WTC11 (cell line): ENCODE results near the gene THYN1. TPM values are rescaled to one million over a fixed set of nuclear protein-coding genes. Genes with fewer than 3 reads are reported as not detected.

Experiments used
- ATAC-seq: fragments of 200-7000 bp; cut with Tn5 transposase; 2 replicates; pipeline ENCODE4 v1.10.0; 2021; ENCODE audit warnings: mild to moderate bottlenecking, moderate library complexity
- CTCF ChIA-PET: fragments of 300-600 bp; sonication (Branson Sonifier 250); formaldehyde crosslinking; loops from one replicate; lab custom pipeline; 2021; ENCODE audit warnings: antibody characterized with exemption; lab: Charles Lee
- POLR2A ChIA-PET: fragments of 350-600 bp; sonication (Branson Sonifier 250); formaldehyde crosslinking; loops from one replicate; lab custom pipeline; 2021; ENCODE audit warnings: antibody characterized with exemption; lab: Charles Lee
- DNase-seq: peaks from one replicate; pipeline ENCODE4 v3.0.0; 2021; ENCODE audit warnings: low spot score
- H3K27ac Mint-ChIP-seq: 2 replicates; pipeline ENCODE4 v1.8.0; 2021; ENCODE audit warnings: mixed read lengths
- H3K27me3 Mint-ChIP-seq: 2 replicates; pipeline ENCODE4 v1.8.0; 2021; ENCODE audit warnings: low read depth, mild to moderate bottlenecking, moderate library complexity, mixed read lengths
- H3K36me3 Mint-ChIP-seq: 2 replicates; pipeline ENCODE4 v1.8.0; 2021; ENCODE audit warnings: mixed read lengths
- H3K4me1 Mint-ChIP-seq: 2 replicates; pipeline ENCODE4 v1.8.0; 2022; ENCODE audit warnings: mixed read lengths
- H3K4me3 Mint-ChIP-seq: 2 replicates; pipeline ENCODE4 v1.8.0; 2021; ENCODE audit warnings: mild to moderate bottlenecking, moderate library complexity, mixed read lengths
- H3K9me3 Mint-ChIP-seq: 2 replicates; pipeline ENCODE4 v1.8.0; 2021; ENCODE audit warnings: mixed read lengths
- AFF4 ChIP-seq: sonication (generic); formaldehyde crosslinking; IDR thresholded peaks from 2 replicates; pipeline ENCODE4 v1.8.1; 2023; ENCODE audit warnings: mild to moderate bottlenecking, missing genetic modification reagents, borderline replicate concordance
- CBFB ChIP-seq: sonication (generic); formaldehyde crosslinking; IDR thresholded peaks from 2 replicates; pipeline ENCODE4 v1.8.1; 2022; ENCODE audit warnings: mild to moderate bottlenecking, low read depth, missing genetic modification reagents
- CREM ChIP-seq: sonication (generic); formaldehyde crosslinking; IDR thresholded peaks from 2 replicates; pipeline ENCODE4 v1.8.1; 2022; ENCODE audit warnings: mild to moderate bottlenecking, missing genetic modification reagents, moderate library complexity
- E2F4 ChIP-seq: sonication (generic); formaldehyde crosslinking; IDR thresholded peaks from 2 replicates; pipeline ENCODE4 v1.8.1; 2022; ENCODE audit warnings: low read depth, mild to moderate bottlenecking, moderate library complexity, missing genetic modification reagents, borderline replicate concordance
- FOXP4 ChIP-seq: sonication (generic); formaldehyde crosslinking; IDR thresholded peaks from 2 replicates; pipeline ENCODE4 v1.8.0; 2022; ENCODE audit warnings: mild to moderate bottlenecking, missing genetic modification reagents
- GABPB1 ChIP-seq: sonication (generic); formaldehyde crosslinking; IDR thresholded peaks from 2 replicates; pipeline ENCODE4 v1.8.1; 2023; ENCODE audit warnings: mild to moderate bottlenecking, missing genetic modification reagents
- GRHL2 ChIP-seq: fragments of 250-450 bp; sonication (Bioruptor Pico); IDR thresholded peaks from 2 replicates; pipeline ENCODE4 v1.8.0; 2022; ENCODE audit warnings: mild to moderate bottlenecking, moderate library complexity; ENCODE audit not compliant: insufficient replicate concordance, severe bottlenecking
- HMGXB4 ChIP-seq: sonication (generic); formaldehyde crosslinking; IDR thresholded peaks from 2 replicates; pipeline ENCODE4 v1.8.1; 2023; ENCODE audit warnings: mild to moderate bottlenecking, moderate library complexity, missing genetic modification reagents
- IRF2 ChIP-seq: sonication (generic); formaldehyde crosslinking; IDR thresholded peaks from 2 replicates; pipeline ENCODE4 v1.8.0; 2022; ENCODE audit warnings: low read depth, missing genetic modification reagents, borderline replicate concordance
- JAZF1 ChIP-seq: fragments of 250-450 bp; sonication (Bioruptor Pico); IDR thresholded peaks from 2 replicates; pipeline ENCODE4 v1.9.0; 2021; ENCODE audit warnings: moderate library complexity, mild to moderate bottlenecking, inconsistent platforms
- JUN ChIP-seq: sonication (generic); formaldehyde crosslinking; IDR thresholded peaks from 2 replicates; pipeline ENCODE4 v1.8.0; 2023; ENCODE audit warnings: mild to moderate bottlenecking, missing genetic modification reagents
- MLX ChIP-seq: sonication (generic); formaldehyde crosslinking; IDR thresholded peaks from 2 replicates; pipeline ENCODE4 v1.8.1; 2023; ENCODE audit warnings: mild to moderate bottlenecking, missing genetic modification reagents, moderate library complexity
- NFE2L1 ChIP-seq: sonication (generic); formaldehyde crosslinking; IDR thresholded peaks from 2 replicates; pipeline ENCODE4 v1.8.1; 2023; ENCODE audit warnings: missing genetic modification reagents
- NR1H2 ChIP-seq: sonication (generic); formaldehyde crosslinking; IDR thresholded peaks from 2 replicates; pipeline ENCODE4 v1.9.0; 2021; ENCODE audit warnings: mild to moderate bottlenecking, moderate library complexity, missing genetic modification reagents
- PRDM15 ChIP-seq: sonication (generic); formaldehyde crosslinking; IDR thresholded peaks from 2 replicates; pipeline ENCODE4 v1.8.0; 2022; ENCODE audit warnings: missing genetic modification reagents
- SMAD3 ChIP-seq: sonication (generic); formaldehyde crosslinking; IDR thresholded peaks from 2 replicates; pipeline ENCODE4 v1.8.0; 2022; ENCODE audit warnings: missing genetic modification reagents, mild to moderate bottlenecking, borderline replicate concordance
- ZBTB43 ChIP-seq: sonication (generic); formaldehyde crosslinking; IDR thresholded peaks from 2 replicates; pipeline ENCODE4 v1.8.1; 2023; ENCODE audit warnings: mild to moderate bottlenecking, missing genetic modification reagents
- ZMAT4 ChIP-seq: fragments of 250-450 bp; sonication (Bioruptor Pico); IDR thresholded peaks from 2 replicates; pipeline ENCODE4 v1.9.0; 2021; ENCODE audit warnings: mild to moderate bottlenecking
- ZNF232 ChIP-seq: sonication (generic); formaldehyde crosslinking; IDR thresholded peaks from 2 replicates; pipeline ENCODE4 v1.8.0; 2022; ENCODE audit warnings: mild to moderate bottlenecking, missing genetic modification reagents
- total RNA-seq: library from RNA; stranded (reverse); gene quantifications from 3 replicates; pipeline ENCODE4 v1.2.3, GENCODE V29; 2021

The THYN1 gene
- total RNA-seq, 1 experiment from 2014 or later = 80.2 TPM

- H3K9me3 Mint-ChIP-seq = no peaks in the 10 kb centered on the region
Observed at GRCh38 chr11:134229126-134229790, 23.9 kb downstream of the THYN1 start.

More at GRCh38 chr11:134229126-134229790, 23.9 kb downstream of the THYN1 start:
- Mint-ChIP-seq H3K36me3 (no peaks in the 10 kb centered on the region), H3K27me3 (peaks cover 8% of the 10 kb centered on the region), H3K27ac (no peak overlapping the region), H3K4me1 (peaks cover 20% of the 10 kb centered on the region), H3K4me3 (no peak overlapping the region)
- ChIA-PET POLR2A (no interaction called here), CTCF (interaction anchor here (1.1 kb wide), 1 partner anchor 22 kb away, joined by 4 read pairs; no protein-coding TSS in a partner anchor)
- DNase-seq (no peak), ATAC-seq (no peak)
- TF ChIP-seq IRF2 (no peak), NFE2L1 (no peak), JUN (no peak), CREM (CRISPR knock-in tag) (no peak), PRDM15 (no peak), MLX (CRISPR knock-in tag) (no peak), HMGXB4 (CRISPR knock-in tag) (no peak), GABPB1 (CRISPR knock-in tag) (no peak), ZBTB43 (CRISPR knock-in tag) (no peak), JAZF1 (CRISPR knock-in tag) (no peak), FOXP4 (no peak), NR1H2 (no peak), SMAD3 (no peak), GRHL2 (CRISPR knock-in tag) (no peak), AFF4 (CRISPR knock-in tag) (no peak), E2F4 (no peak), ZNF232 (CRISPR knock-in tag) (no peak), ZMAT4 (CRISPR knock-in tag) (no peak), CBFB (no peak)
